Central memory CD8-positive, alpha-beta T cell (primary cell): Measurements from ENCODE around the gene AQP12B.
"Not testable (repeated sequence)": the region's sequence is repeated elsewhere in the genome, so short reads cannot be mapped to it uniquely, and the experiment has no call there.

Experiments
- ATAC-seq: fragments of 150-1000 bp; cut with Tn5 transposase; replicated peaks from 2 replicates; pipeline ENCODE4 v1.10.0; 2022; ENCODE audit warnings: mild to moderate bottlenecking, moderate FRiP score, moderate number of reproducible peaks; ENCODE audit not compliant: poor library complexity, severe bottlenecking; ENCODE audit errors: extremely low read depth
- DNase-seq, 2 donors: peaks; one replicate each; pipeline ENCODE4 v3.0.0; 2021; ENCODE audit warnings: low spot score in 2 of 2
- H3K27ac Mint-ChIP-seq: one replicate; pipeline ENCODE4 v1.8.0; 2022; ENCODE audit warnings: low read depth, mild to moderate bottlenecking, moderate library complexity, mixed read lengths
- H3K27me3 Mint-ChIP-seq: one replicate; pipeline ENCODE4 v1.8.0; 2022; ENCODE audit warnings: mixed read lengths
- H3K36me3 Mint-ChIP-seq: one replicate; pipeline ENCODE4 v1.8.0; 2022; ENCODE audit warnings: mild to moderate bottlenecking, moderate library complexity, mixed read lengths; ENCODE audit not compliant: insufficient read depth
- H3K4me1 Mint-ChIP-seq: one replicate; pipeline ENCODE4 v1.8.0; 2022; ENCODE audit warnings: mixed read lengths
- H3K4me3 Mint-ChIP-seq: one replicate; pipeline ENCODE4 v1.8.0; 2022; ENCODE audit warnings: mild to moderate bottlenecking, moderate library complexity, mixed read lengths
- H3K9me3 Mint-ChIP-seq: one replicate; pipeline ENCODE4 v1.8.0; 2022; ENCODE audit warnings: mixed read lengths

Gene AQP12B

GRCh38 chr2:240682431-240683224 is at the start of gene AQP12B:
AQP12B (minus strand) TSS chr2:240682885; CDS start chr2:240682837, 48 bp downstream.
- Mint-ChIP-seq H3K4me1 (peaks cover 16% of the 10 kb centered on the region), H3K27ac (peak within 1 kb of the TSS; percentile 80), H3K4me3 (peak within 1 kb of the TSS; percentile 62)
- H3K9me3 Mint-ChIP-seq, ATAC-seq, DNase-seq, H3K27me3 Mint-ChIP-seq, H3K36me3 Mint-ChIP-seq: not testable (repeated sequence)

- Mint-ChIP-seq H3K27ac (no peak overlapping the region), H3K9me3 (no peaks in the 10 kb centered on the region), H3K27me3 (peaks cover 10% of the 10 kb centered on the region), H3K36me3 (peaks cover 1% of the 10 kb centered on the region), H3K4me3 (no peak overlapping the region), H3K4me1 (no peaks in the 10 kb centered on the region)
- no peak for ATAC-seq
- DNase-seq, result no peak
Observed at GRCh38 chr2:240732184-240732583, 49.5 kb upstream of the AQP12B start.

- Mint-ChIP-seq H3K9me3 (no peaks in the 10 kb centered on the region), H3K36me3 (peaks cover 1% of the 10 kb centered on the region), H3K4me1 (no peaks in the 10 kb centered on the region), H3K27ac (no peak overlapping the region), H3K27me3 (peaks cover 17% of the 10 kb centered on the region), H3K4me3 (no peak overlapping the region)
- DNase-seq, result no peak
- ATAC-seq, result no peak
Observed at GRCh38 chr2:240731178-240731545, 48.5 kb upstream of the AQP12B start.

GRCh38 chr2:240730501-240731177 is 48.0 kb upstream of the AQP12B start:
- Mint-ChIP-seq H3K27me3 (peaks cover 17% of the 10 kb centered on the region), H3K36me3 (peaks cover 1% of the 10 kb centered on the region), H3K27ac (no peak overlapping the region), H3K4me1 (no peaks in the 10 kb centered on the region), H3K9me3 (no peaks in the 10 kb centered on the region), H3K4me3 (no peak overlapping the region)
- ATAC-seq (no peak), DNase-seq (no peak)

- Mint-ChIP-seq H3K36me3 (peaks cover 1% of the 10 kb centered on the region), H3K4me1 (no peaks in the 10 kb centered on the region), H3K27ac (no peak overlapping the region), H3K27me3 (peaks cover 17% of the 10 kb centered on the region), H3K4me3 (no peak overlapping the region), H3K9me3 (no peaks in the 10 kb centered on the region)
- DNase-seq, result no peak
- no peak for ATAC-seq
Observed at GRCh38 chr2:240728827-240729226, 46.1 kb upstream of the AQP12B start.

- no peak for DNase-seq
- peaks cover 1% of the 10 kb centered on the region for H3K36me3 Mint-ChIP-seq
- H3K4me1 Mint-ChIP-seq, result no peaks in the 10 kb centered on the region
- H3K27me3 Mint-ChIP-seq, result peaks cover 17% of the 10 kb centered on the region
- H3K27ac Mint-ChIP-seq, result no peak overlapping the region
- ATAC-seq, result no peak
- no peak overlapping the region for H3K4me3 Mint-ChIP-seq
- H3K9me3 Mint-ChIP-seq, result no peaks in the 10 kb centered on the region
Observed at GRCh38 chr2:240728361-240728760, 45.7 kb upstream of the AQP12B start.

GRCh38 chr2:240727913-240728312 is 45.2 kb upstream of the AQP12B start:
- H3K4me3 Mint-ChIP-seq, result no peak overlapping the region
- no peak overlapping the region for H3K27ac Mint-ChIP-seq
- ATAC-seq (no peak), DNase-seq (no peak)
- H3K9me3 Mint-ChIP-seq, result no peaks in the 10 kb centered on the region
- H3K4me1 Mint-ChIP-seq, result no peaks in the 10 kb centered on the region
- H3K27me3 Mint-ChIP-seq, result peaks cover 17% of the 10 kb centered on the region
- no peaks in the 10 kb centered on the region for H3K36me3 Mint-ChIP-seq

GRCh38 chr2:240727439-240727838 is 44.8 kb upstream of the AQP12B start:
- no peaks in the 10 kb centered on the region for H3K9me3 Mint-ChIP-seq
- no peak for DNase-seq
- peaks cover 17% of the 10 kb centered on the region for H3K27me3 Mint-ChIP-seq
- no peaks in the 10 kb centered on the region for H3K4me1 Mint-ChIP-seq
- no peaks in the 10 kb centered on the region for H3K36me3 Mint-ChIP-seq
- no peak overlapping the region for H3K27ac Mint-ChIP-seq
- ATAC-seq, result no peak
- no peak overlapping the region for H3K4me3 Mint-ChIP-seq

- Mint-ChIP-seq H3K4me3 (no peak overlapping the region), H3K4me1 (no peaks in the 10 kb centered on the region), H3K36me3 (no peaks in the 10 kb centered on the region), H3K9me3 (no peaks in the 10 kb centered on the region), H3K27ac (no peak overlapping the region), H3K27me3 (peaks cover 17% of the 10 kb centered on the region)
- no peak for ATAC-seq
- no peak for DNase-seq
Observed at GRCh38 chr2:240726876-240727275, 44.2 kb upstream of the AQP12B start.

GRCh38 chr2:240725671-240726070 is 43.0 kb upstream of the AQP12B start:
- Mint-ChIP-seq H3K36me3 (no peaks in the 10 kb centered on the region), H3K4me3 (no peak overlapping the region), H3K27me3 (peaks cover 17% of the 10 kb centered on the region), H3K27ac (no peak overlapping the region), H3K4me1 (no peaks in the 10 kb centered on the region), H3K9me3 (no peaks in the 10 kb centered on the region)
- ATAC-seq (no peak), DNase-seq (no peak)

- DNase-seq, result no peak
- H3K4me1 Mint-ChIP-seq, result no peaks in the 10 kb centered on the region
- no peaks in the 10 kb centered on the region for H3K36me3 Mint-ChIP-seq
- no peak for ATAC-seq
- peaks cover 17% of the 10 kb centered on the region for H3K27me3 Mint-ChIP-seq
- H3K9me3 Mint-ChIP-seq, result no peaks in the 10 kb centered on the region
- H3K27ac Mint-ChIP-seq, result no peak overlapping the region
- H3K4me3 Mint-ChIP-seq, result no peak overlapping the region
Observed at GRCh38 chr2:240725266-240725665, 42.6 kb upstream of the AQP12B start.

- Mint-ChIP-seq H3K9me3 (no peaks in the 10 kb centered on the region), H3K27ac (no peak overlapping the region)
Observed at GRCh38 chr2:240724431-240724830, 41.7 kb upstream of the AQP12B start.

GRCh38 chr2:240723851-240724250 is 41.2 kb upstream of the AQP12B start:
- H3K9me3 Mint-ChIP-seq, result no peaks in the 10 kb centered on the region
- peaks cover 9% of the 10 kb centered on the region for H3K27me3 Mint-ChIP-seq
- no peak for DNase-seq
- no peak overlapping the region for H3K27ac Mint-ChIP-seq
- no peaks in the 10 kb centered on the region for H3K4me1 Mint-ChIP-seq
- no peaks in the 10 kb centered on the region for H3K36me3 Mint-ChIP-seq
- ATAC-seq, result no peak
- H3K4me3 Mint-ChIP-seq, result no peak overlapping the region

More at GRCh38 chr2:240724431-240724830, 41.7 kb upstream of the AQP12B start:
- peaks cover 14% of the 10 kb centered on the region for H3K27me3 Mint-ChIP-seq
- no peak for DNase-seq
- no peaks in the 10 kb centered on the region for H3K36me3 Mint-ChIP-seq
- H3K4me3 Mint-ChIP-seq, result no peak overlapping the region
- no peak for ATAC-seq
- H3K4me1 Mint-ChIP-seq, result no peaks in the 10 kb centered on the region
